HepG2 (cell line): ENCODE data around the gene FASLG. TPM values are rescaled to one million over a fixed set of nuclear protein-coding genes. Genes with fewer than 3 reads are reported as not detected.

Experiments
- ATAC-seq: fragments of 200-7000 bp; cut with Tn5 transposase; 3 replicates; pipeline ENCODE4 v1.9.1; 2020; ENCODE audit warnings: mild to moderate bottlenecking, moderate library complexity
- BruUV-seq: library from RNA; stranded (reverse); fragments of 400-500 nt; replicated peaks from 2 replicates; lab custom pipeline; 2021; lab: Mats Ljungman, UMichigan
- CTCF ChIA-PET: fragments of 300-600 bp; formaldehyde crosslinking; extraction: SDS; loops from one replicate; lab custom pipeline; 2021; ENCODE audit warnings: low total read pairs, inconsistent platforms, low intra/inter-chr PET ratio; lab: Yijun Ruan, JAX
- POLR2A ChIA-PET: fragments of 350-600 bp; sonication (Branson Sonifier 250); formaldehyde crosslinking; loops from one replicate; lab custom pipeline; 2020; ENCODE audit warnings: antibody characterized with exemption, inconsistent platforms; lab: Yijun Ruan, JAX
- DNase-seq: peaks from one replicate; pipeline ENCODE4 v3.0.0-alpha.2; 2015; ENCODE audit warnings: low spot score
- FAIRE-seq: peaks from 3 replicates; lab custom pipeline; 2011; peaks lifted over from hg19 to GRCh38; lab: Jason Lieb, UNC
- H2AFZ ChIP-seq: one replicate; pipeline ENCODE4 v1.6.1; 2011; ENCODE audit warnings: low read length, inconsistent platforms
- H3K27ac ChIP-seq: fragments of 300-600 bp; 3 replicates; pipeline ENCODE4 v1.8.0; 2011; ENCODE audit warnings: mixed run types, mild to moderate bottlenecking, mixed read lengths, low read length, inconsistent platforms; ENCODE audit not compliant: insufficient read depth; ENCODE audit errors: extremely low read length
- H3K27me3 ChIP-seq, 2 experiments: fragments of 200-600 bp in 1 of 2; 2 replicates in 1 of 2; 3 replicates in 1 of 2; pipeline versions ENCODE4 v1.6.0 to v1.8.0; 2011; ENCODE audit warnings: low read length in 2 of 2, mild to moderate bottlenecking in 2 of 2, moderate library complexity in 2 of 2, inconsistent platforms in 1 of 2; ENCODE audit not compliant: insufficient read depth in 2 of 2, control insufficient read depth in 1 of 2
- H3K36me3 ChIP-seq, 2 experiments: fragments of 200-600 bp in 1 of 2; replicated peaks in 1 of 2; 2 replicates in 1 of 2; 3 replicates in 1 of 2; pipeline versions ENCODE4 v1.5.1 to v1.8.0; 2011; ENCODE audit warnings: low read length in 2 of 2, inconsistent platforms in 1 of 2; ENCODE audit not compliant: insufficient read depth in 2 of 2, control insufficient read depth in 1 of 2
- H3K4me1 ChIP-seq: 2 replicates; pipeline ENCODE4 v1.5.1; 2012; ENCODE audit warnings: low read length, inconsistent platforms; ENCODE audit not compliant: insufficient read depth
- H3K4me2 ChIP-seq: 2 replicates; pipeline ENCODE4 v1.6.0; 2011; ENCODE audit warnings: low read depth, low read length, inconsistent platforms
- H3K4me3 ChIP-seq, 3 experiments: fragments of 200-600 bp in 1 of 3; sonication (generic), shearing (Covaris generic) in 1 of 3; replicated peaks in 1 of 3; 2 replicates each; pipeline ENCODE4 v1.5.1; 2011 to 2016; ENCODE audit warnings: low read length in 3 of 3, inconsistent platforms in 2 of 3, low read depth in 2 of 3, mild to moderate bottlenecking in 2 of 3, control low read depth in 1 of 3, mixed read lengths in 1 of 3; ENCODE audit not compliant: insufficient read depth in 1 of 3
- H3K79me2 ChIP-seq: one replicate; pipeline ENCODE4 v1.6.1; 2011; ENCODE audit warnings: low read length, inconsistent platforms; ENCODE audit not compliant: insufficient read depth
- H3K9ac ChIP-seq: 2 replicates; pipeline ENCODE4 v1.6.0; 2011; ENCODE audit warnings: mild to moderate bottlenecking, low read depth, low read length, inconsistent platforms; ENCODE audit not compliant: insufficient read depth
- H3K9me3 ChIP-seq: 2 replicates; pipeline ENCODE4 v1.5.1; 2012; ENCODE audit warnings: mild to moderate bottlenecking, low read length
- H4K20me1 ChIP-seq: 2 replicates; pipeline ENCODE4 v1.6.0; 2011; ENCODE audit warnings: inconsistent platforms, mild to moderate bottlenecking, low read length, moderate library complexity; ENCODE audit not compliant: insufficient read depth
- BORCS8-MEF2B ChIP-seq: sonication (generic); formaldehyde crosslinking; IDR thresholded peaks from 2 replicates; pipeline ENCODE4 v1.8.0; 2022; ENCODE audit warnings: mild to moderate bottlenecking, missing genetic modification reagents
- ISX ChIP-seq: sonication (generic); formaldehyde crosslinking; conservative IDR thresholded peaks from 2 replicates; pipeline ENCODE4 v1.5.0; 2020; ENCODE audit warnings: missing genetic modification reagents
- MYC ChIP-seq: sonication (generic); formaldehyde crosslinking; IDR thresholded peaks from 2 replicates; pipeline ENCODE4 v1.9.0; 2021; ENCODE audit warnings: missing genetic modification reagents, borderline replicate concordance
- NFYB ChIP-seq: sonication (generic); formaldehyde crosslinking; IDR thresholded peaks from 2 replicates; pipeline ENCODE4 v1.4.0; 2020; ENCODE audit warnings: missing genetic modification reagents
- RAD51 ChIP-seq: fragments of 450-650 bp; IDR thresholded peaks from 2 replicates; pipeline ENCODE4 v1.6.1; 2016; ENCODE audit warnings: borderline replicate concordance
- REXO4 ChIP-seq: sonication (generic); formaldehyde crosslinking; IDR thresholded peaks from 2 replicates; pipeline ENCODE4 v1.8.0; 2022; ENCODE audit warnings: missing genetic modification reagents, mild to moderate bottlenecking, borderline replicate concordance
- SRF ChIP-seq: IDR thresholded peaks from 2 replicates; pipeline ENCODE4 v1.6.1; 2011; ENCODE audit warnings: mild to moderate bottlenecking, low read depth, low read length, moderate library complexity
- TRIM24 ChIP-seq: sonication (generic); formaldehyde crosslinking; IDR thresholded peaks from 2 replicates; pipeline ENCODE4 v1.8.0; 2022; ENCODE audit warnings: mild to moderate bottlenecking, missing genetic modification reagents
- ZBTB42 ChIP-seq: sonication (generic); formaldehyde crosslinking; IDR thresholded peaks from 2 replicates; pipeline ENCODE4 v1.5.0; 2020; ENCODE audit warnings: mild to moderate bottlenecking, missing genetic modification reagents
- ZNF3 ChIP-seq: IDR thresholded peaks from 2 replicates; pipeline ENCODE4 v1.7.0; 2017; ENCODE audit warnings: inconsistent platforms
- ZNF776 ChIP-seq: sonication (generic); formaldehyde crosslinking; IDR thresholded peaks from 2 replicates; pipeline ENCODE4 v1.4.0; 2020; ENCODE audit warnings: mild to moderate bottlenecking, missing genetic modification reagents
- ZSCAN20 ChIP-seq: sonication (generic); formaldehyde crosslinking; IDR thresholded peaks from 2 replicates; pipeline ENCODE4 v1.4.0; 2020; ENCODE audit warnings: missing genetic modification reagents, mild to moderate bottlenecking, borderline replicate concordance
- WGBS: methylation state at CpG from one replicate; pipeline ENCODE4 v1.1.6; 2017; ENCODE audit warnings: low lambda C conversion rate; 5-methylcytosine and 5-hydroxymethylcytosine counted together
- in situ Hi-C: cut with HindIII; loops from 2 replicates; pipeline ENCODE4 v1.10.0; 2017; ENCODE audit warnings: low pct_unique_long_range_greater_than_20kb; ENCODE audit not compliant: extremely low pct_ligation_motif_present
- intact Hi-C: fragments of 100-400 bp; cut with micrococcal nuclease; formaldehyde crosslinking; loops from one replicate; pipeline ENCODE4 v1.10.0; 2022; ENCODE audit not compliant: unreplicated experiment
- polyA plus RNA-seq, 8 experiments: library from polyadenylated mRNA; depleted of rRNA in 3 of 8; stranded (reverse) in 7 of 8; unstranded in 1 of 8; fragments of >200 nt; fragmentation: Illumina TruSeq in 4 of 8; extraction: Trizol in 4 of 8; gene quantifications; 2 replicates each; pipeline versions ENCODE4 v1.2.1 to v1.2.3, GENCODE V29; 2011 to 2016; ENCODE audit warnings: low read depth in 4 of 8, missing spikeins in 1 of 8, mixed read lengths in 1 of 8; ENCODE audit not compliant: insufficient read depth in 1 of 8
- total RNA-seq, 5 experiments: library from RNA; depleted of rRNA; stranded (reverse); fragments of >200 nt; fragmentation: Illumina TruSeq; extraction: Trizol; gene quantifications; 2 replicates each; pipeline ENCODE4 v1.2.3, GENCODE V29; 2016; ENCODE audit warnings: low read depth in 1 of 5
- TF ChIP-seq, protein P1 (sequence below): sonication (generic); formaldehyde crosslinking; IDR thresholded peaks from 2 replicates; pipeline ENCODE4 v1.4.0; 2020; ENCODE audit warnings: missing genetic modification reagents, low read depth, mild to moderate bottlenecking, borderline replicate concordance
- TF ChIP-seq, protein P2 (sequence below): sonication (generic); formaldehyde crosslinking; IDR thresholded peaks from 2 replicates; pipeline ENCODE4 v1.4.0; 2020; ENCODE audit warnings: missing genetic modification reagents
- TF ChIP-seq, protein P3 (sequence below): sonication (generic); formaldehyde crosslinking; IDR thresholded peaks from 2 replicates; pipeline ENCODE4 v1.4.0; 2020; ENCODE audit warnings: mild to moderate bottlenecking, missing genetic modification reagents
- TF ChIP-seq, protein P4 (sequence below): sonication (generic); formaldehyde crosslinking; IDR thresholded peaks from 2 replicates; pipeline ENCODE4 v1.5.0; 2020; ENCODE audit warnings: missing genetic modification reagents, mild to moderate bottlenecking, borderline replicate concordance
- TF ChIP-seq, protein P5 (sequence below): sonication (generic); formaldehyde crosslinking; IDR thresholded peaks from 2 replicates; pipeline ENCODE4 v1.4.0; 2020; ENCODE audit warnings: missing genetic modification reagents, borderline replicate concordance

Gene FASLG
- total and polyA plus RNA-seq, 2 of the 13 experiments (the other 11 are each of a cell fraction or from before 2014, with no cell fraction given): 0.08 TPM; not detected in 1

DNA sequence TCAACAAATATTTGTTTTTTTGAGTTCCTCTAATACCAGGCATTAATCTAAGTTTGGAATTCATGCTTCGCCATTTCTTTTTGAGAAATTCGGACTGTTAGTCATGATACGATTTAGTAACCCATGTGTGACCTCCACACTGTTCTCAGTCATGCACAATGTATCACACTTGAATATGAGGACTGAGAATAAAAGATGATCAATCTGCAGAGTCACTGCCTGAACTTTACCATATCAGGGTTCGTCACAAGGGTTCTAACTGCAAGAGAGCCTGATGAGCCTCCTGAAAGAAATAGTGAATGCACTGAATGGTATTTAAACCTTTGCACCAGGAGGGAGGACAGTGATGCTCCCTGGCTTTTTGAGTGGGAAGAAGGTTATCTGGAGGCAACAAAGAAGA, 10.9 kb upstream of the FASLG start:
- Histone ChIP-seq H3K27ac (no peak overlapping the region), H3K36me3 (no peaks in the 10 kb centered on the region), H2AFZ (no peak overlapping the region), H3K4me2 (no peak overlapping the region), H4K20me1 (no peaks in the 10 kb centered on the region), H3K9me3 (no peaks in the 10 kb centered on the region), H3K9ac (no peak overlapping the region), H3K4me3 (no peak overlapping the region), H3K27me3 (peaks cover 0 to 6% of the 10 kb centered on the region in 2 experiments; a peak in 1 of 5 replicates), H3K4me1 (peaks cover 19% of the 10 kb centered on the region), H3K79me2 (no peaks in the 10 kb centered on the region)
- FAIRE-seq (no peak), ATAC-seq (no peak), DNase-seq (no peak)
- intact Hi-C loops (no loop called here), in situ Hi-C loops (no loop called here)
- POLR2A ChIA-PET: no interaction called here
- CTCF ChIA-PET: no interaction called here
- no TSS peak for BruUV-seq
- WGBS: 53% methylated on average over 4 of the region's 4 CpGs
- TF ChIP-seq TRIM24 (CRISPR knock-in tag): no peak
- no peak for TF ChIP-seq REXO4 (CRISPR knock-in tag)
- TF ChIP-seq BORCS8-MEF2B (CRISPR knock-in tag): no peak
- no peak for TF ChIP-seq ZBTB42
- no peak for TF ChIP-seq SRF
- TF ChIP-seq, protein P1, sequence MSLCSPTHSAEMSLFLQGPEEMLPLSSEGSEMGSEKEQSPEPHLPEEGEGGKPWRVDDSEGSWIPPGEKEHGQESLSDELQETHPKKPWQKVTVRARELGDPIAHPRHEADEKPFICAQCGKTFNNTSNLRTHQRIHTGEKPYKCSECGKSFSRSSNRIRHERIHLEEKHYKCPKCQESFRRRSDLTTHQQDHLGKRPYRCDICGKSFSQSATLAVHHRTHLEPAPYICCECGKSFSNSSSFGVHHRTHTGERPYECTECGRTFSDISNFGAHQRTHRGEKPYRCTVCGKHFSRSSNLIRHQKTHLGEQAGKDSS (CRISPR knock-in tag): no peak
- TF ChIP-seq ISX (CRISPR knock-in tag): no peak
- TF ChIP-seq RAD51: no peak
- TF ChIP-seq, protein P2, sequence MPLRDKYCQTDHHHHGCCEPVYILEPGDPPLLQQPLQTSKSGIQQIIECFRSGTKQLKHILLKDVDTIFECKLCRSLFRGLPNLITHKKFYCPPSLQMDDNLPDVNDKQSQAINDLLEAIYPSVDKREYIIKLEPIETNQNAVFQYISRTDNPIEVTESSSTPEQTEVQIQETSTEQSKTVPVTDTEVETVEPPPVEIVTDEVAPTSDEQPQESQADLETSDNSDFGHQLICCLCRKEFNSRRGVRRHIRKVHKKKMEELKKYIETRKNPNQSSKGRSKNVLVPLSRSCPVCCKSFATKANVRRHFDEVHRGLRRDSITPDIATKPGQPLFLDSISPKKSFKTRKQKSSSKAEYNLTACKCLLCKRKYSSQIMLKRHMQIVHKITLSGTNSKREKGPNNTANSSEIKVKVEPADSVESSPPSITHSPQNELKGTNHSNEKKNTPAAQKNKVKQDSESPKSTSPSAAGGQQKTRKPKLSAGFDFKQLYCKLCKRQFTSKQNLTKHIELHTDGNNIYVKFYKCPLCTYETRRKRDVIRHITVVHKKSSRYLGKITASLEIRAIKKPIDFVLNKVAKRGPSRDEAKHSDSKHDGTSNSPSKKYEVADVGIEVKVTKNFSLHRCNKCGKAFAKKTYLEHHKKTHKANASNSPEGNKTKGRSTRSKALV (CRISPR knock-in tag): no peak
- TF ChIP-seq MYC (CRISPR knock-in tag): no peak
- no peak for TF ChIP-seq NFYB (CRISPR knock-in tag)
- TF ChIP-seq, protein P3, sequence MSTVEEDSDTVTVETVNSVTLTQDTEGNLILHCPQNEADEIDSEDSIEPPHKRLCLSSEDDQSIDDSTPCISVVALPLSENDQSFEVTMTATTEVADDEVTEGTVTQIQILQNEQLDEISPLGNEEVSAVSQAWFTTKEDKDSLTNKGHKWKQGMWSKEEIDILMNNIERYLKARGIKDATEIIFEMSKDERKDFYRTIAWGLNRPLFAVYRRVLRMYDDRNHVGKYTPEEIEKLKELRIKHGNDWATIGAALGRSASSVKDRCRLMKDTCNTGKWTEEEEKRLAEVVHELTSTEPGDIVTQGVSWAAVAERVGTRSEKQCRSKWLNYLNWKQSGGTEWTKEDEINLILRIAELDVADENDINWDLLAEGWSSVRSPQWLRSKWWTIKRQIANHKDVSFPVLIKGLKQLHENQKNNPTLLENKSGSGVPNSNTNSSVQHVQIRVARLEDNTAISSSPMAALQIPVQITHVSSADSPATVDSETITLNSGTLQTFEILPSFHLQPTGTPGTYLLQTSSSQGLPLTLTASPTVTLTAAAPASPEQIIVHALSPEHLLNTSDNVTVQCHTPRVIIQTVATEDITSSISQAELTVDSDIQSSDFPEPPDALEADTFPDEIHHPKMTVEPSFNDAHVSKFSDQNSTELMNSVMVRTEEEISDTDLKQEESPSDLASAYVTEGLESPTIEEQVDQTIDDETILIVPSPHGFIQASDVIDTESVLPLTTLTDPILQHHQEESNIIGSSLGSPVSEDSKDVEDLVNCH (CRISPR knock-in tag): no peak
- TF ChIP-seq ZSCAN20: no peak
- TF ChIP-seq, protein P4, sequence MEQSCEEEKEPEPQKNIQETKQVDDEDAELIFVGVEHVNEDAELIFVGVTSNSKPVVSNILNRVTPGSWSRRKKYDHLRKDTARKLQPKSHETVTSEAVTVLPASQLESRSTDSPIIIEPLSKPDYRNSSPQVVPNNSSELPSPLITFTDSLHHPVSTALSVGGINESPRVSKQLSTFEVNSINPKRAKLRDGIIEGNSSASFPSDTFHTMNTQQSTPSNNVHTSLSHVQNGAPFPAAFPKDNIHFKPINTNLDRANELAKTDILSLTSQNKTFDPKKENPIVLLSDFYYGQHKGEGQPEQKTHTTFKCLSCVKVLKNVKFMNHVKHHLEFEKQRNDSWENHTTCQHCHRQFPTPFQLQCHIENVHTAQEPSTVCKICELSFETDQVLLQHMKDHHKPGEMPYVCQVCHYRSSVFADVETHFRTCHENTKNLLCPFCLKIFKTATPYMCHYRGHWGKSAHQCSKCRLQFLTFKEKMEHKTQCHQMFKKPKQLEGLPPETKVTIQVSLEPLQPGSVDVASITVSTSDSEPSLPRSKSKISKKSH: no peak
- TF ChIP-seq ZNF776: no peak
- no peak for TF ChIP-seq ZNF3 (CRISPR knock-in tag)
- TF ChIP-seq, protein P5, sequence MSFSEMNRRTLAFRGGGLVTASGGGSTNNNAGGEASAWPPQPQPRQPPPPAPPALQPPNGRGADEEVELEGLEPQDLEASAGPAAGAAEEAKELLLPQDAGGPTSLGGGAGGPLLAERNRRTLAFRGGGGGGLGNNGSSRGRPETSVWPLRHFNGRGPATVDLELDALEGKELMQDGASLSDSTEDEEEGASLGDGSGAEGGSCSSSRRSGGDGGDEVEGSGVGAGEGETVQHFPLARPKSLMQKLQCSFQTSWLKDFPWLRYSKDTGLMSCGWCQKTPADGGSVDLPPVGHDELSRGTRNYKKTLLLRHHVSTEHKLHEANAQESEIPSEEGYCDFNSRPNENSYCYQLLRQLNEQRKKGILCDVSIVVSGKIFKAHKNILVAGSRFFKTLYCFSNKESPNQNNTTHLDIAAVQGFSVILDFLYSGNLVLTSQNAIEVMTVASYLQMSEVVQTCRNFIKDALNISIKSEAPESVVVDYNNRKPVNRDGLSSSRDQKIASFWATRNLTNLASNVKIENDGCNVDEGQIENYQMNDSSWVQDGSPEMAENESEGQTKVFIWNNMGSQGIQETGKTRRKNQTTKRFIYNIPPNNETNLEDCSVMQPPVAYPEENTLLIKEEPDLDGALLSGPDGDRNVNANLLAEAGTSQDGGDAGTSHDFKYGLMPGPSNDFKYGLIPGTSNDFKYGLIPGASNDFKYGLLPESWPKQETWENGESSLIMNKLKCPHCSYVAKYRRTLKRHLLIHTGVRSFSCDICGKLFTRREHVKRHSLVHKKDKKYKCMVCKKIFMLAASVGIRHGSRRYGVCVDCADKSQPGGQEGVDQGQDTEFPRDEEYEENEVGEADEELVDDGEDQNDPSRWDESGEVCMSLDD (CRISPR knock-in tag): no peak
